Activated naive CD8-positive, alpha-beta T cell (primary cell): ENCODE data around the gene FCAMR.

Source experiments
- H3K27ac Mint-ChIP-seq: one replicate; pipeline ENCODE4 v1.8.0; 2021; ENCODE audit warnings: mixed read lengths
- H3K27me3 Mint-ChIP-seq: one replicate; pipeline ENCODE4 v1.8.0; 2021; ENCODE audit warnings: mixed read lengths
- H3K36me3 Mint-ChIP-seq: one replicate; pipeline ENCODE4 v1.8.0; 2021; ENCODE audit warnings: mixed read lengths
- H3K4me1 Mint-ChIP-seq: one replicate; pipeline ENCODE4 v1.8.0; 2021; ENCODE audit warnings: low read depth, mixed read lengths
- H3K4me3 Mint-ChIP-seq: one replicate; pipeline ENCODE4 v1.8.0; 2021; ENCODE audit warnings: mild to moderate bottlenecking, mixed read lengths
- H3K9me3 Mint-ChIP-seq: one replicate; pipeline ENCODE4 v1.8.0; 2021; ENCODE audit warnings: low read depth, mixed read lengths

The FCAMR gene

GRCh38 chr1:206923009-206923960 is 47.0 kb downstream of the FCAMR start:
- peaks cover 45% of the 10 kb centered on the region for H3K4me1 Mint-ChIP-seq
- H3K9me3 Mint-ChIP-seq, result no peaks in the 10 kb centered on the region
- H3K36me3 Mint-ChIP-seq, result peaks cover 3% of the 10 kb centered on the region

DNA sequence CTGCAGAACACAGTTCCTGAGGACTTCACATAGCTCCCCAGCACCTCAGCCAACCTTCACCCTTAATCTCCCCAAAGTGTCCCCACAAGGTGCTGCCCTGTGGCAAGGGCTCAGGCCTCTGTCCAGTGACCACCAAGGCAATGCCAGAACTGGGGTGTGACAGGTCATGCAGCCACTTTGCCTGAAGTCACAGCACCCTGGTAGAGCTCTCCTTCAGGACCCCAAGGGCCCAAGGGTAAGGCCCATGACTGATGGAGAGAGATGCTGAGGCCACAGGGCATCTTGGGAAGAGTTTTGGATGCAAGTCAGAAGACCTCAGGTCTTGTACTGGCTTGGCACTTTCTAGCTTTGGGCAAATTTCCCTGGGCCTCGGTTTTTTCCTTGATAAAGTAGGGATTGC is 47.7 kb downstream of the FCAMR start:
- Mint-ChIP-seq H3K36me3 (peaks cover 3% of the 10 kb centered on the region), H3K4me1 (peaks cover 45% of the 10 kb centered on the region), H3K27me3 (no peaks in the 10 kb centered on the region), H3K9me3 (no peaks in the 10 kb centered on the region), H3K27ac (no peak overlapping the region), H3K4me3 (no peak overlapping the region)

More at GRCh38 chr1:206923009-206923960, 47.0 kb downstream of the FCAMR start:
- Mint-ChIP-seq H3K27me3 (no peaks in the 10 kb centered on the region), H3K4me3 (no peak overlapping the region), H3K27ac (no peak overlapping the region)

DNA sequence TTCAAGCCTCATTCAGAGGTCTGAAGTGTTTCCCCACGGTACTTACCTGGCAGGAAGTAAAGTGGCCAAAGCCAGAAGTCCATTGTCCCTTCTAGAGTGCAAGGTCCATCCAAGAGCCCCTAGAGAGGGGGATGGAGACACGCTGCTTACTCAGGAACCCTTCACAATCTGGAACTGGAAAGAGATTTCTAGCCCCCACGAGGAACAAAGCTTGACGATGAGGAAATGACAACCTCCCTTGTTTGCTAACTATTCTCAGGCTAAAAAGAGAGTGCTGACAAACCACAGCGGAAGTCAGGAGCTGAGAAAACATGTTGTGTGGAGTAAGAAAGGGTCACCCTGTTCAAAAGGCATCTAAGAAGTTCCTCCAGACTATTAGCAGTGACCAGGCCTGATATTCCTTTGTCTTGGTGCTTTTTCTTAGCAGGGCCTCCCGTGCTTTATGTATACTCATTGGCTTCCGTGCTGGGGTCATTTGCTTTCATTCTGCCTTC is 48.4 kb downstream of the FCAMR start, which contains the start of gene FCMR:
TSS of gene FCMR (minus strand) at position 170 of the 494 bp plus-strand sequence. CDS start at position 83, 87 bp downstream.
- Mint-ChIP-seq H3K27ac (no peak within 1 kb of the TSS), H3K36me3 (peaks cover 4% of the 10 kb centered on the region), H3K4me1 (peaks cover 46% of the 10 kb centered on the region), H3K9me3 (no peaks in the 10 kb centered on the region), H3K27me3 (no peaks in the 10 kb centered on the region), H3K4me3 (no peak within 1 kb of the TSS)

GRCh38 chr1:206918076-206918475 is 52.2 kb downstream of the FCAMR start:
- Mint-ChIP-seq H3K4me3 (no peak overlapping the region), H3K36me3 (peaks cover 9% of the 10 kb centered on the region), H3K27ac (peak overlapping the region; percentile 93), H3K9me3 (no peaks in the 10 kb centered on the region), H3K27me3 (no peaks in the 10 kb centered on the region), H3K4me1 (peaks cover 78% of the 10 kb centered on the region)

- H3K27ac Mint-ChIP-seq, result peak overlapping the region; percentile 93
Observed at GRCh38 chr1:206916000-206916709, 54.1 kb downstream of the FCAMR start.

DNA sequence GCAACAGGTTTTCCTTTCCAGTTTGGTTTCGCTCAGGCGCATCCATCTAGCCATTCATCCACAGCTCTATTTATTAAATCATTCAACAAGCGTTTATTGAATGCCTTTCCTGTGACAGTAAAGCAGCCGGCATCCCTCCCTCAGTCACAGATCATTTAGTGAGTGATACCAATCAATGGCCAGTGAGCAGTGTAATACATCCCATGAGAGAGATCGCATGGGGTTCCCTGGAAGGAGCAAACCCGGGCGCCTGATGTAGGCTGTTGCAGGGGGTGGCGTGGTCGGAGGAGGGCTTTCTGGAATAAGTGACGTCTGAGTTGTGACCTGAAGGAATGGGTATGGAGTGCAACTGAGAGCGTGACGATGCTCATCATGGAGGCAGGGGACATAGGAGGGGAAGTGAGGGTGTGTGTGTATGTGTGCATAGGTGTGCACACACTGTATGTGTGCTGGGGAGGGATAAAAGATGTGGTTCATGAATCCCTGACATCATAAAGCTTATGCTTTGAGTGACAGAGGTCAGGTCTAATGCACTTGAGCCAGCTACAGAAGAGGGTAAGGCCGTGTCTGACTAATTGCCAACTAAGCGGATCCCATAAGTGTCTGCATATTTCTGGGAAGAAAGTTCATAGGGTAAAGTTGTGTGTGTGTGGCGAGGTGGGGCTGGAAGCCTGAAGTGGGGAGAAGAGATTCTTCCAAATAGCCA is 55.1 kb downstream of the FCAMR start:
- peak overlapping the region; percentile 93 for H3K27ac Mint-ChIP-seq
- no peaks in the 10 kb centered on the region for H3K27me3 Mint-ChIP-seq
- peaks cover 9% of the 10 kb centered on the region for H3K36me3 Mint-ChIP-seq
- H3K4me1 Mint-ChIP-seq, result peaks cover 91% of the 10 kb centered on the region
- H3K9me3 Mint-ChIP-seq, result no peaks in the 10 kb centered on the region
- H3K4me3 Mint-ChIP-seq, result no peak overlapping the region

More at GRCh38 chr1:206916000-206916709, 54.1 kb downstream of the FCAMR start:
- Mint-ChIP-seq H3K27me3 (no peaks in the 10 kb centered on the region), H3K4me3 (no peak overlapping the region), H3K4me1 (peaks cover 92% of the 10 kb centered on the region), H3K36me3 (peaks cover 9% of the 10 kb centered on the region), H3K9me3 (no peaks in the 10 kb centered on the region)

DNA sequence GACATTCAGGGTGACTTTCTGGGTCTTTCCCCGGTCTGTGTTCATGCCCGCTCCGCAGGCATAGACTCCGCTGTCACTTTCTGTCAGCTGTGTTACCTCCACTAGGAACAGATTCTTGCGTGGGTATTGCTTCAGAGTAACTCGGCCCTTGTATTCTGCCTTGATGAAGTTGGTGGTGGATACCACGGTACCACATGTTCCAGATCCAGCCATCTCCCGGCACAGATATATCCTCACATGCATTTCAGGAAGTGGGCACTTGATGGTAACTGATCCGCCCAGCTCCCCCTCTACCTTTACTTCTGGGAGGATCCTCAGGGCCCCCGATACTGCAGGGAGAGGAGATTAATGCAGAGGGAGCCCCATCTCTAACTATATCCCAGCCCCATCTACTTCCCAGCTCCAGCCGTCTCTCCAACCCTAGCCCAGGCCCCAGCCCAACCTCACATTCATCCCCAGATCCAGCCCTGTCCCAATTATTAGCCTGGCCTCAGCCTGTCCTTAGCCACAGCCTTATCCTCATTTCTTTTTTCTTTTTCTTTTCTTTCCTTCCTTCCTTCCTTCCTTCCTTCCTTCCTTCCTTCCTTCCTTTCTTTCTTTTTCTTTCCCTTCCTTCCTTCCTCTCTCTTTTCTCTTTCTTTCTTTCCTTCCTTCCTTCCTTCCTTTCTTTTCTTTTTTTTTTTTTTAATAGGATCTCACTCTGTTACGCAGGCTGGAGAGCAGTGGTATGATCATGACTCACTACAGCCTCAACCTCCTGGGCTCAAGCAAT is 56.3 kb downstream of the FCAMR start:
- no peaks in the 10 kb centered on the region for H3K27me3 Mint-ChIP-seq
- peak overlapping the region; percentile 93 for H3K27ac Mint-ChIP-seq
- H3K4me1 Mint-ChIP-seq, result peaks cover 87% of the 10 kb centered on the region
- H3K9me3 Mint-ChIP-seq, result no peaks in the 10 kb centered on the region
- peak overlapping the region; percentile 48 for H3K4me3 Mint-ChIP-seq
- H3K36me3 Mint-ChIP-seq, result peaks cover 6% of the 10 kb centered on the region

GRCh38 chr1:206912445-206913095 is 57.7 kb downstream of the FCAMR start:
- peak overlapping the region; percentile 93 for H3K27ac Mint-ChIP-seq
- H3K4me1 Mint-ChIP-seq, result peaks cover 89% of the 10 kb centered on the region
- no peaks in the 10 kb centered on the region for H3K27me3 Mint-ChIP-seq
- H3K9me3 Mint-ChIP-seq, result no peaks in the 10 kb centered on the region
- peaks cover 9% of the 10 kb centered on the region for H3K36me3 Mint-ChIP-seq
- H3K4me3 Mint-ChIP-seq, result peak overlapping the region; percentile 38

- H3K4me1 Mint-ChIP-seq, result peaks cover 88% of the 10 kb centered on the region
- peak overlapping the region; percentile 59 for H3K4me3 Mint-ChIP-seq
- peak overlapping the region; percentile 81 for H3K27ac Mint-ChIP-seq
- no peaks in the 10 kb centered on the region for H3K9me3 Mint-ChIP-seq
- H3K36me3 Mint-ChIP-seq, result peaks cover 7% of the 10 kb centered on the region
- no peaks in the 10 kb centered on the region for H3K27me3 Mint-ChIP-seq
Observed at GRCh38 chr1:206911064-206911663, 59.1 kb downstream of the FCAMR start.

DNA sequence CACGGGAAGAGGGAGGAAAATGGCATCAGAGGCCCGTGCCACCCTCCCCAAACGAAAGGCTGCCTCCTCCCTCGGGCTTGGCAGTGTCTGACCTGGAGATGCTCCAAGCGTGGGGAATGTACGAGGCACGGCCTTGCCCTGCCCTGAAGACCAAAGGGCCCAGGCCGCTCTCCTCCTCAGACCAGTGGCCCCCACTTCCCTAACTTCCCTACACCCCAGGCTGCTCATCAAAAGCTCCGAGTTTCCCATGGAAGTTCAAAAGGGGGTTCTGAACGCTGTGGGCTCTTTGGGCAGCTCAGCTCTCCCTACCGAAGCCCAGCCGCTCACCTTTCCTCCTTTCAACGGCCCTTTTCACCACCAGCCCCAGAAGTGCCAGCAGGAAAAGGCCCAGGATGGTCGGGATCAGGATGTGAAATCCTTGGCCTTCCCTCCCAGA is 60.4 kb downstream of the FCAMR start:
- peaks cover 10% of the 10 kb centered on the region for H3K36me3 Mint-ChIP-seq
- H3K27me3 Mint-ChIP-seq, result no peaks in the 10 kb centered on the region
- H3K27ac Mint-ChIP-seq, result peak overlapping the region; percentile 81
- H3K4me3 Mint-ChIP-seq, result peak overlapping the region; percentile 59
- no peaks in the 10 kb centered on the region for H3K9me3 Mint-ChIP-seq
- peaks cover 88% of the 10 kb centered on the region for H3K4me1 Mint-ChIP-seq

GRCh38 chr1:206909161-206909882 is 60.9 kb downstream of the FCAMR start:
- Mint-ChIP-seq H3K27ac (peak overlapping the region; percentile 93), H3K4me1 (peaks cover 88% of the 10 kb centered on the region), H3K36me3 (peaks cover 14% of the 10 kb centered on the region), H3K4me3 (peak overlapping the region; percentile 83), H3K9me3 (no peaks in the 10 kb centered on the region), H3K27me3 (no peaks in the 10 kb centered on the region)

- Mint-ChIP-seq H3K9me3 (no peaks in the 10 kb centered on the region), H3K4me3 (peak overlapping the region; percentile 58), H3K27me3 (no peaks in the 10 kb centered on the region), H3K36me3 (peaks cover 22% of the 10 kb centered on the region), H3K27ac (peak overlapping the region; percentile 79), H3K4me1 (peaks cover 87% of the 10 kb centered on the region)
Observed at GRCh38 chr1:206908038-206908437, 62.2 kb downstream of the FCAMR start.
